Activated T-cell treated with anti-CD3 and anti-CD28 coated beads, Interleukin-2, amount 50 U/mL, for 24 hours (primary cell): ENCODE data around the gene FRK.
A peak's percentile ranks its signal among the peaks of the same experiment; 100 is the strongest.

Experiments used
- DNase-seq: peaks from one replicate; pipeline ENCODE4 v3.0.0-alpha.2; 2020
- H3K27ac Mint-ChIP-seq: 2 replicates; pipeline ENCODE4 v1.8.0; 2020; ENCODE audit warnings: mild to moderate bottlenecking, mixed read lengths
- H3K27me3 Mint-ChIP-seq: 2 replicates; pipeline ENCODE4 v1.8.0; 2020; ENCODE audit warnings: mixed read lengths
- H3K36me3 Mint-ChIP-seq: 2 replicates; pipeline ENCODE4 v1.8.0; 2020; ENCODE audit warnings: low read depth, mixed read lengths
- H3K4me1 Mint-ChIP-seq: 2 replicates; pipeline ENCODE4 v1.8.0; 2020; ENCODE audit warnings: low read depth, mixed read lengths
- H3K4me3 Mint-ChIP-seq: 2 replicates; pipeline ENCODE4 v1.8.0; 2020; ENCODE audit warnings: mild to moderate bottlenecking, moderate library complexity, mixed read lengths
- H3K9me3 Mint-ChIP-seq: 2 replicates; pipeline ENCODE4 v1.8.0; 2020; ENCODE audit warnings: mixed read lengths

Gene FRK

GRCh38 chr6:116033687-116034303 lies 26.9 kb downstream of the FRK start:
- no peaks in the 10 kb centered on the region for H3K9me3 Mint-ChIP-seq
- no peaks in the 10 kb centered on the region for H3K36me3 Mint-ChIP-seq
- H3K27ac Mint-ChIP-seq = no peak overlapping the region

GRCh38 chr6:116030770-116031169 lies 29.9 kb downstream of the FRK start:
- Mint-ChIP-seq H3K4me1 (peaks cover 11% of the 10 kb centered on the region), H3K36me3 (no peaks in the 10 kb centered on the region), H3K27me3 (peaks cover 16% of the 10 kb centered on the region), H3K4me3 (no peak overlapping the region), H3K9me3 (no peaks in the 10 kb centered on the region), H3K27ac (no peak overlapping the region)
- no peak for DNase-seq

More at GRCh38 chr6:116033687-116034303, 26.9 kb downstream of the FRK start:
- Mint-ChIP-seq H3K4me3 (no peak overlapping the region), H3K27me3 (peaks cover 15% of the 10 kb centered on the region), H3K4me1 (peaks cover 2% of the 10 kb centered on the region)
- DNase-seq = no peak

- Mint-ChIP-seq H3K27me3 (peaks cover 15% of the 10 kb centered on the region), H3K27ac (no peak overlapping the region), H3K36me3 (no peaks in the 10 kb centered on the region), H3K9me3 (no peaks in the 10 kb centered on the region), H3K4me3 (no peak overlapping the region), H3K4me1 (peaks cover 14% of the 10 kb centered on the region)
- DNase-seq = no peak
Observed at GRCh38 chr6:116029535-116029934, 31.2 kb downstream of the FRK start.

GRCh38 chr6:116028233-116028632 lies 32.5 kb downstream of the FRK start:
- no peak overlapping the region for H3K4me3 Mint-ChIP-seq
- DNase-seq = no peak
- H3K9me3 Mint-ChIP-seq = no peaks in the 10 kb centered on the region
- peaks cover 9% of the 10 kb centered on the region for H3K27me3 Mint-ChIP-seq
- H3K4me1 Mint-ChIP-seq = peaks cover 14% of the 10 kb centered on the region
- no peak overlapping the region for H3K27ac Mint-ChIP-seq
- no peaks in the 10 kb centered on the region for H3K36me3 Mint-ChIP-seq

GRCh38 chr6:116027801-116028200 lies 32.9 kb downstream of the FRK start:
- H3K36me3 Mint-ChIP-seq = no peaks in the 10 kb centered on the region
- peak overlapping the region; percentile 28 for H3K27ac Mint-ChIP-seq
- H3K4me1 Mint-ChIP-seq = peaks cover 14% of the 10 kb centered on the region
- H3K27me3 Mint-ChIP-seq = peaks cover 9% of the 10 kb centered on the region
- H3K4me3 Mint-ChIP-seq = no peak overlapping the region
- DNase-seq = no peak
- no peaks in the 10 kb centered on the region for H3K9me3 Mint-ChIP-seq

- DNase-seq = no peak
- H3K27me3 Mint-ChIP-seq = peaks cover 10% of the 10 kb centered on the region
- peaks cover 14% of the 10 kb centered on the region for H3K4me1 Mint-ChIP-seq
- H3K36me3 Mint-ChIP-seq = no peaks in the 10 kb centered on the region
- no peak overlapping the region for H3K27ac Mint-ChIP-seq
- no peak overlapping the region for H3K4me3 Mint-ChIP-seq
- no peaks in the 10 kb centered on the region for H3K9me3 Mint-ChIP-seq
Observed at GRCh38 chr6:116025405-116025804, 35.3 kb downstream of the FRK start.

GRCh38 chr6:116022841-116023445 lies 37.7 kb downstream of the FRK start:
- peaks cover 10% of the 10 kb centered on the region for H3K27me3 Mint-ChIP-seq

GRCh38 chr6:116020738-116021137 lies 40.0 kb downstream of the FRK start:
- no peaks in the 10 kb centered on the region for H3K9me3 Mint-ChIP-seq
- H3K4me1 Mint-ChIP-seq = peaks cover 2% of the 10 kb centered on the region
- no peak overlapping the region for H3K27ac Mint-ChIP-seq
- H3K36me3 Mint-ChIP-seq = no peaks in the 10 kb centered on the region
- no peak overlapping the region for H3K4me3 Mint-ChIP-seq
- DNase-seq = no peak
- H3K27me3 Mint-ChIP-seq = peaks cover 25% of the 10 kb centered on the region

More at GRCh38 chr6:116022841-116023445, 37.7 kb downstream of the FRK start:
- Mint-ChIP-seq H3K36me3 (no peaks in the 10 kb centered on the region), H3K9me3 (no peaks in the 10 kb centered on the region), H3K4me3 (no peak overlapping the region), H3K4me1 (peaks cover 9% of the 10 kb centered on the region), H3K27ac (no peak overlapping the region)
- DNase-seq = no peak

GRCh38 chr6:116019428-116019827 lies 41.3 kb downstream of the FRK start:
- DNase-seq = no peak
- no peaks in the 10 kb centered on the region for H3K4me1 Mint-ChIP-seq
- no peaks in the 10 kb centered on the region for H3K9me3 Mint-ChIP-seq
- H3K27ac Mint-ChIP-seq = no peak overlapping the region
- H3K27me3 Mint-ChIP-seq = peaks cover 36% of the 10 kb centered on the region
- H3K36me3 Mint-ChIP-seq = no peaks in the 10 kb centered on the region
- no peak overlapping the region for H3K4me3 Mint-ChIP-seq

- Mint-ChIP-seq H3K9me3 (no peaks in the 10 kb centered on the region), H3K27me3 (peaks cover 40% of the 10 kb centered on the region), H3K36me3 (no peaks in the 10 kb centered on the region), H3K4me1 (no peaks in the 10 kb centered on the region), H3K27ac (no peak overlapping the region), H3K4me3 (no peak overlapping the region)
- no peak for DNase-seq
Observed at GRCh38 chr6:116018976-116019375, 41.7 kb downstream of the FRK start.

GRCh38 chr6:116017546-116018295 lies 43.0 kb downstream of the FRK start:
- H3K27ac Mint-ChIP-seq = no peak overlapping the region
- DNase-seq = no peak

GRCh38 chr6:116016846-116017545 lies 43.7 kb downstream of the FRK start:
- peaks cover 4% of the 10 kb centered on the region for H3K4me1 Mint-ChIP-seq
- no peak overlapping the region for H3K27ac Mint-ChIP-seq
- no peaks in the 10 kb centered on the region for H3K9me3 Mint-ChIP-seq
- H3K27me3 Mint-ChIP-seq = peaks cover 50% of the 10 kb centered on the region
- no peak overlapping the region for H3K4me3 Mint-ChIP-seq
- DNase-seq = no peak
- no peaks in the 10 kb centered on the region for H3K36me3 Mint-ChIP-seq

More at GRCh38 chr6:116017546-116018295, 43.0 kb downstream of the FRK start:
- H3K27me3 Mint-ChIP-seq = peaks cover 48% of the 10 kb centered on the region
- H3K4me1 Mint-ChIP-seq = no peaks in the 10 kb centered on the region
- no peaks in the 10 kb centered on the region for H3K36me3 Mint-ChIP-seq
- H3K4me3 Mint-ChIP-seq = no peak overlapping the region
- no peaks in the 10 kb centered on the region for H3K9me3 Mint-ChIP-seq

GRCh38 chr6:116015983-116016382 lies 44.7 kb downstream of the FRK start:
- no peak for DNase-seq
- no peaks in the 10 kb centered on the region for H3K9me3 Mint-ChIP-seq
- H3K27me3 Mint-ChIP-seq = peaks cover 49% of the 10 kb centered on the region
- no peak overlapping the region for H3K4me3 Mint-ChIP-seq
- peaks cover 13% of the 10 kb centered on the region for H3K4me1 Mint-ChIP-seq
- no peak overlapping the region for H3K27ac Mint-ChIP-seq
- no peaks in the 10 kb centered on the region for H3K36me3 Mint-ChIP-seq

GRCh38 chr6:116015561-116015960 lies 45.1 kb downstream of the FRK start:
- H3K4me3 Mint-ChIP-seq = no peak overlapping the region

More at GRCh38 chr6:116015561-116015960, 45.1 kb downstream of the FRK start:
- Mint-ChIP-seq H3K27me3 (peaks cover 48% of the 10 kb centered on the region), H3K4me1 (peaks cover 16% of the 10 kb centered on the region), H3K27ac (no peak overlapping the region), H3K36me3 (no peaks in the 10 kb centered on the region), H3K9me3 (no peaks in the 10 kb centered on the region)
- DNase-seq = no peak
